ENCODE measurements around the gene GCNT4. TPM values are rescaled to one million over a fixed set of nuclear protein-coding genes. Genes with fewer than 3 reads are reported as not detected.

GCNT4 gene
- total and polyA plus RNA-seq, 2 donors (not counting 3 experiments of a cell fraction or from before 2014, with no cell fraction given): not detected

DNA sequence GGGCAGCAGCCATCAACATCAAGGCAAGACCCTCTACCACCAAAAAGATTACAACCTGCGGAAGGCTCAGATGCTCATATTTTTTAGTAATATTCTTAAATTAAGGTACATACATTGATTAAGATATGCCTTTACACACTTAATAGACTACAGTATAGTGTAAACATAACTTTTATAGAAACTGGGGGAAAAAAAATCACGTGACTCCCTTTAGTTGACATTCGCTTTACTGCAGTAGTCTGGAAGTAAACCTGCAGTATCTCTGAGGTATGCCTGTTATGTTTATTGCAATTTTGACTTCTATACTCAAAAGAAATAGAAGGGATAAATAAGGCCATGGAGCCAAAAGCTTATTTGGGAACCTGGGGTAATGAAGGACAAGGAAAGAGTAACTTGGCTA lies 15.1 kb upstream of the GCNT4 start:
- H3K27me3 ChIP-seq (ENCODE audit: control insufficient read depth in 2 of 2, insufficient read depth in 2 of 2, low read length in 2 of 2): no peaks in the 10 kb centered on the region
- no peak overlapping the region for H3K27ac ChIP-seq (ENCODE audit: insufficient read depth, low read depth, low read length)
- H3K9me1 ChIP-seq (replicated peaks; ENCODE audit: control insufficient read depth, extremely low read depth, insufficient read depth, low read length): no peaks in the 10 kb centered on the region
- intact Hi-C loops (cut with micrococcal nuclease): no loop called here
- no peak overlapping the region for H2AFZ ChIP-seq (ENCODE audit: low read depth, low read length)
- POLR2A ChIA-PET: no interaction called here
- H4K20me1 ChIP-seq (replicated peaks; ENCODE audit: control insufficient read depth, extremely low read depth, insufficient read depth, low read length): no peaks in the 10 kb centered on the region
- H3K4me3 ChIP-seq (replicated peaks in 1 of 3; ENCODE audit: insufficient read depth in 1 of 3, low read depth in 1 of 3, low read length in 3 of 3): no peak overlapping the region
- DNase-seq (ENCODE audit: low read depth, low spot score): no peak
- no peaks in the 10 kb centered on the region for H3K9me3 ChIP-seq (replicated peaks; ENCODE audit: control insufficient read depth, insufficient read depth, low read length)
- CTCF ChIA-PET: no interaction called here
- BruUV-seq (replicated peaks): no TSS peak
- no peak overlapping the region for H3K9ac ChIP-seq (replicated peaks; ENCODE audit: extremely low read depth, insufficient read depth, low read length)
- no peaks in the 10 kb centered on the region for H3K79me2 ChIP-seq (ENCODE audit: control insufficient read depth, insufficient read depth, low read length)
- no peak overlapping the region for H3K4me2 ChIP-seq (ENCODE audit: insufficient read depth, low read length)
- FAIRE-seq: no peak
- dilution Hi-C loops (cut with MboI; ENCODE audit: extremely low pct_ligation_motif_present, low sequenced_read_pairs): no loop called here
- TF ChIP-seq JUN (IDR thresholded peaks at IDR 0.05; ENCODE audit: borderline replicate concordance, insufficient read depth, insufficient read length, low read depth) (no peak), POLR2AphosphoS5 (IDR thresholded peaks at IDR 0.05; ENCODE audit: insufficient read depth, low read depth, low read length) (no peak), MAX (IDR thresholded peaks at IDR 0.05; ENCODE audit: insufficient read depth, insufficient read length) (no peak), POLR2A (IDR thresholded peaks at IDR 0.05; ENCODE audit: low read depth, low read length) (no peak), EZH2 (IDR thresholded peaks at IDR 0.05; ENCODE audit: borderline replicate concordance, low read depth, low read length, severe bottlenecking) (no peak)
- H3K4me1 ChIP-seq (ENCODE audit: control insufficient read depth, extremely low read depth, insufficient read depth, low read length): no peaks in the 10 kb centered on the region
- no peaks in the 10 kb centered on the region for H3K36me3 ChIP-seq (ENCODE audit: control insufficient read depth in 2 of 2, extremely low read depth in 1 of 2, insufficient read depth in 2 of 2, low read length in 2 of 2)

DNA sequence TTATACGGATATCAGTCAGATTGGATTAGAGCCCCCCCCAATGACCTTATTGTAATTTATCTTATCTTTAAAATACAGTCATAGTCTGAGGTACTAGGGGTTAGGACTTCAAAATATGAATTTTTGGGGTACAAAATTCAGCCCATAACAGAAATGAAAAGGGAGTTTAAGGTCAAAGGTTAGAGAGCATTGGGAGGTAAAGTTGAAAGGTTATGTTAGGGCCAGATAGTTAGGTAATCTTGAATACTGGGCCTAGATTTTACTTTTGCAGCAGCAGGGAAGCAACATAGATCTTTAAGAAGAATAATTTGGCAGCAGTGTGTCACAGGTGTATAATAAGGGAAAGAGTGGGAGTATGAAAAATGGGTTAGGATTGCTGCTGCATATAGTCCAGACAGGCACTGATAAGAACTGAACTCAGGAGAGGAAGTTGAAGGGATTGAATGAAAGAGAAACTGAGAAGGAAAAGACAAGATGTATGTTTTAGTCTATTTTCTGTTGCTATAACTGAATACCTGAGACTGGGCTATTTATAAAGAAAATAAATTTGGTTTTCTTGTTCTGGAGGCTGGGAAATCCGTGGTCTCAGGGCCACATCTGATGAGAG lies 10.7 kb upstream of the GCNT4 start:
- ChIA-PET CTCF (no interaction called here), POLR2A (no interaction called here)
- Histone ChIP-seq H3K27me3 (ENCODE audit: control insufficient read depth in 2 of 2, insufficient read depth in 2 of 2, low read length in 2 of 2) (no peaks in the 10 kb centered on the region), H3K9me1 (replicated peaks; ENCODE audit: control insufficient read depth, extremely low read depth, insufficient read depth, low read length) (no peaks in the 10 kb centered on the region), H3K4me2 (ENCODE audit: insufficient read depth, low read length) (no peak overlapping the region), H3K9me3 (replicated peaks; ENCODE audit: control insufficient read depth, insufficient read depth, low read length) (no peaks in the 10 kb centered on the region), H3K4me1 (ENCODE audit: control insufficient read depth, extremely low read depth, insufficient read depth, low read length) (no peaks in the 10 kb centered on the region), H3K9ac (replicated peaks; ENCODE audit: extremely low read depth, insufficient read depth, low read length) (no peak overlapping the region), H2AFZ (ENCODE audit: low read depth, low read length) (no peak overlapping the region), H3K4me3 (replicated peaks in 1 of 3; ENCODE audit: insufficient read depth in 1 of 3, low read depth in 1 of 3, low read length in 3 of 3) (no peak overlapping the region), H3K79me2 (ENCODE audit: control insufficient read depth, insufficient read depth, low read length) (no peaks in the 10 kb centered on the region), H3K36me3 (ENCODE audit: control insufficient read depth in 2 of 2, extremely low read depth in 1 of 2, insufficient read depth in 2 of 2, low read length in 2 of 2) (no peaks in the 10 kb centered on the region), H3K27ac (ENCODE audit: insufficient read depth, low read depth, low read length) (no peak overlapping the region), H4K20me1 (replicated peaks; ENCODE audit: control insufficient read depth, extremely low read depth, insufficient read depth, low read length) (no peaks in the 10 kb centered on the region)
- BruUV-seq (replicated peaks): no TSS peak
- DNase-seq (ENCODE audit: low read depth, low spot score): no peak
- dilution Hi-C loops (cut with MboI; ENCODE audit: extremely low pct_ligation_motif_present, low sequenced_read_pairs) (no loop called here), intact Hi-C loops (cut with micrococcal nuclease) (no loop called here)
- FAIRE-seq: no peak
- no peak for TF ChIP-seq POLR2AphosphoS5 (IDR thresholded peaks at IDR 0.05; ENCODE audit: insufficient read depth, low read depth, low read length)
- TF ChIP-seq JUN (IDR thresholded peaks at IDR 0.05; ENCODE audit: borderline replicate concordance, insufficient read depth, insufficient read length, low read depth): no peak
- no peak for TF ChIP-seq MYC (IDR thresholded peaks at IDR 0.05; ENCODE audit: low read depth, low read length)
- no peak for TF ChIP-seq EZH2 (IDR thresholded peaks at IDR 0.05; ENCODE audit: borderline replicate concordance, low read depth, low read length, severe bottlenecking)
- TF ChIP-seq GATA2 (IDR thresholded peaks at IDR 0.05; ENCODE audit: insufficient read depth, insufficient read length, low read depth, low read length): no peak
- TF ChIP-seq POLR2A (IDR thresholded peaks at IDR 0.05; ENCODE audit: low read depth, low read length): no peak
- no peak for TF ChIP-seq FOS (IDR thresholded peaks at IDR 0.05; ENCODE audit: borderline replicate concordance, insufficient read depth, low read length)
- TF ChIP-seq MAX (IDR thresholded peaks at IDR 0.05; ENCODE audit: insufficient read depth, insufficient read length): no peak
- TF ChIP-seq, protein P1, sequence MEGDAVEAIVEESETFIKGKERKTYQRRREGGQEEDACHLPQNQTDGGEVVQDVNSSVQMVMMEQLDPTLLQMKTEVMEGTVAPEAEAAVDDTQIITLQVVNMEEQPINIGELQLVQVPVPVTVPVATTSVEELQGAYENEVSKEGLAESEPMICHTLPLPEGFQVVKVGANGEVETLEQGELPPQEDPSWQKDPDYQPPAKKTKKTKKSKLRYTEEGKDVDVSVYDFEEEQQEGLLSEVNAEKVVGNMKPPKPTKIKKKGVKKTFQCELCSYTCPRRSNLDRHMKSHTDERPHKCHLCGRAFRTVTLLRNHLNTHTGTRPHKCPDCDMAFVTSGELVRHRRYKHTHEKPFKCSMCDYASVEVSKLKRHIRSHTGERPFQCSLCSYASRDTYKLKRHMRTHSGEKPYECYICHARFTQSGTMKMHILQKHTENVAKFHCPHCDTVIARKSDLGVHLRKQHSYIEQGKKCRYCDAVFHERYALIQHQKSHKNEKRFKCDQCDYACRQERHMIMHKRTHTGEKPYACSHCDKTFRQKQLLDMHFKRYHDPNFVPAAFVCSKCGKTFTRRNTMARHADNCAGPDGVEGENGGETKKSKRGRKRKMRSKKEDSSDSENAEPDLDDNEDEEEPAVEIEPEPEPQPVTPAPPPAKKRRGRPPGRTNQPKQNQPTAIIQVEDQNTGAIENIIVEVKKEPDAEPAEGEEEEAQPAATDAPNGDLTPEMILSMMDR (IDR thresholded peaks at IDR 0.05; ENCODE audit: extremely low read depth in 1 of 2, insufficient read depth in 1 of 2, low read depth in 1 of 2, low read length in 2 of 2): no peak
